Stimulated activated CD8-positive, alpha-beta memory T cell treated with anti-CD3 and anti-CD28 coated beads, Interleukin-7, amount 100 ng/mL, for 48 hours (primary cell): ENCODE measurements around the gene TGFB2.

ENCODE experiments used
- DNase-seq, 2 donors: peaks; one replicate each; pipeline ENCODE4 v3.0.0-alpha.2; 2020; ENCODE audit warnings: low read depth in 1 of 2; ENCODE audit errors: extremely low read depth in 1 of 2

Gene TGFB2

GRCh38 chr1:218330043-218330623 lies 15.0 kb upstream of the TGFB2 start:
- DNase-seq: no peak

GRCh38 chr1:218332416-218332815 lies 12.7 kb upstream of the TGFB2 start:
- no peak for DNase-seq

- no peak for DNase-seq
Measured at GRCh38 chr1:218336328-218336727, 8.8 kb upstream of the TGFB2 start.

- no peak for DNase-seq
Measured at GRCh38 chr1:218339267-218339831, 5.8 kb upstream of the TGFB2 start.

GRCh38 chr1:218341325-218341724 lies 3.8 kb upstream of the TGFB2 start:
- DNase-seq: no peak

- DNase-seq: no peak
Measured at GRCh38 chr1:218342091-218342490, 3.0 kb upstream of the TGFB2 start.

GRCh38 chr1:218345673-218346390 lies 696 bp downstream of the TGFB2 start:
- no peak for DNase-seq

GRCh38 chr1:218346391-218347204 lies 1.5 kb downstream of the TGFB2 start:
- DNase-seq: no peak

GRCh38 chr1:218347336-218347722 lies 2.2 kb downstream of the TGFB2 start:
- DNase-seq: no peak

- no peak for DNase-seq
Measured at GRCh38 chr1:218347723-218348627, 2.8 kb downstream of the TGFB2 start.

GRCh38 chr1:218348628-218349071 lies 3.5 kb downstream of the TGFB2 start:
- no peak for DNase-seq

GRCh38 chr1:218349348-218350034 lies 4.4 kb downstream of the TGFB2 start:
- no peak for DNase-seq

GRCh38 chr1:218350035-218350525 lies 4.9 kb downstream of the TGFB2 start:
- no peak for DNase-seq

GRCh38 chr1:218350801-218351266 lies 5.7 kb downstream of the TGFB2 start:
- DNase-seq: no peak

GRCh38 chr1:218351391-218352074 lies 6.4 kb downstream of the TGFB2 start:
- DNase-seq: no peak

- no peak for DNase-seq
Measured at GRCh38 chr1:218352075-218352438, 6.9 kb downstream of the TGFB2 start.

- DNase-seq: no peak
Measured at GRCh38 chr1:218353656-218354055, 8.5 kb downstream of the TGFB2 start.

- no peak for DNase-seq
Measured at GRCh38 chr1:218355278-218355677, 10.1 kb downstream of the TGFB2 start.
